AG04450 (cell line): ENCODE data around the gene GRB7. TPM values are rescaled to one million over a fixed set of nuclear protein-coding genes. Genes with fewer than 3 reads are reported as not detected.

Experiments
- CTCF ChIA-PET: fragments of 300-600, 350-600 bp; formaldehyde crosslinking; extraction: SDS; loops from one replicate; lab custom pipeline; 2022; ENCODE audit warnings: antibody characterized with exemption, inconsistent platforms; lab: Charles Lee
- POLR2A ChIA-PET: fragments of 350-600 bp; formaldehyde crosslinking; extraction: SDS; loops from one replicate; lab custom pipeline; 2021; ENCODE audit warnings: antibody characterized with exemption, inconsistent platforms; lab: Yijun Ruan, JAX
- DNase-seq: peaks from one replicate; pipeline ENCODE4 v3.0.0-alpha.2; 2011; ENCODE audit warnings: low read depth, low spot score
- H3K27ac ChIP-seq: one replicate; pipeline ENCODE4 v1.5.1; 2012; ENCODE audit warnings: low read depth, low read length, control low read depth
- H3K27me3 ChIP-seq: one replicate; pipeline ENCODE4 v1.6.0; 2012; ENCODE audit warnings: low read length; ENCODE audit not compliant: control insufficient read depth, insufficient read depth
- H3K4me3 ChIP-seq: 2 replicates; pipeline ENCODE4 v1.5.1; 2011; ENCODE audit warnings: mild to moderate bottlenecking, low read depth, low read length, control low read depth
- H3K9me3 ChIP-seq: 2 replicates; pipeline ENCODE4 v1.5.1; 2012; ENCODE audit warnings: low read length; ENCODE audit not compliant: control insufficient read depth, insufficient read depth
- CTCF ChIP-seq: IDR thresholded peaks from 2 replicates; pipeline ENCODE4 v1.5.1; 2011; ENCODE audit warnings: low read depth, low read length, control low read depth, inconsistent platforms
- polyA plus RNA-seq: library from polyadenylated mRNA; depleted of rRNA; stranded (reverse); fragments of >200 nt; gene quantifications from 2 replicates; pipeline ENCODE4 v1.2.3, GENCODE V29; 2011

GRB7 gene
- polyA plus RNA-seq, 1 experiment, result 0.05 TPM

DNA sequence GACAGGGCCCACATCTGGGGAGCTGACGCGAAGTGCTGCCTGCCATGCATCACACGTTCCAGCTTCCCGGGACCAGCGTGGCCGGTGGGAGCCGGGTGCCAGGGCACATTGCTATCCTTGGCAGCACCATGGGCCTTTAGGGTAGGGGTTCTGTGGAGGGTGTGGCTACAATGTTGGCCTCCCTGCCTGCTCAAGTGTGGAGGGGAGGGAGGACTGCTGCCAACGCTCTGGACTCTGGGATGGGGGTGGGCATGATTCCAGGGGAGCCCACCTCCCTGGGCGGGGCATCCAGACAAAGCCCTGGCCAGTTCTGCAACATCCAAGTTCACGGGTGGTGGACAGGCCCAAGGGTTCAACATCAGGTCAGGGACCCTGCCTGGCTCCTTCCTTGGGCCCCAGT lies 13.9 kb downstream of the GRB7 start:
- TF ChIP-seq CTCF, result no peak

GRCh38 chr17:39752241-39752881 lies 14.6 kb downstream of the GRB7 start:
- Histone ChIP-seq H3K27me3 (peaks cover 14% of the 10 kb centered on the region), H3K9me3 (no peaks in the 10 kb centered on the region), H3K27ac (no peak overlapping the region), H3K4me3 (no peak overlapping the region)
- TF ChIP-seq CTCF, result no peak
- ChIA-PET CTCF (interaction anchor here (0.8 to 1.9 kb wide), 3 partner anchors 118 to 130 kb away, joined by 3 to 14 read pairs (median 3); no protein-coding TSS in a partner anchor), POLR2A (interaction anchor here (0.6 kb wide), 1 partner anchor 24 kb away, joined by 11 read pairs; no protein-coding TSS in a partner anchor)
- no peak for DNase-seq

More for the DNA sequence above, 13.9 kb downstream of the GRB7 start:
- Histone ChIP-seq H3K4me3 (no peak overlapping the region), H3K27ac (no peak overlapping the region), H3K9me3 (no peaks in the 10 kb centered on the region), H3K27me3 (peaks cover 14% of the 10 kb centered on the region)
- ChIA-PET POLR2A (interaction anchor here (0.6 kb wide), 1 partner anchor 25 kb away, joined by 11 read pairs; no protein-coding TSS in a partner anchor), CTCF (interaction anchor here (0.8 to 1.9 kb wide), 2 partner anchors 128 to 130 kb away, joined by 3 to 14 read pairs; no protein-coding TSS in a partner anchor)
- DNase-seq, result no peak

- POLR2A ChIA-PET, result no interaction called here
- DNase-seq, result no peak
- Histone ChIP-seq H3K27ac (no peak overlapping the region), H3K9me3 (no peaks in the 10 kb centered on the region), H3K27me3 (peaks cover 14% of the 10 kb centered on the region), H3K4me3 (peak overlapping the region; percentile 72)
- TF ChIP-seq CTCF, result no peak
- CTCF ChIA-PET, result interaction anchor here (1.0 to 1.9 kb wide), 2 partner anchors 119 to 132 kb away, joined by 3 to 14 read pairs; no protein-coding TSS in a partner anchor
These were observed 15.9 kb downstream of the GRB7 start for GRCh38 chr17:39753514-39754160.

GRCh38 chr17:39754161-39754957 lies 16.6 kb downstream of the GRB7 start:
- Histone ChIP-seq H3K4me3 (peak overlapping the region; percentile 72), H3K27me3 (peaks cover 16% of the 10 kb centered on the region), H3K9me3 (no peaks in the 10 kb centered on the region), H3K27ac (no peak overlapping the region)
- DNase-seq, result peak; percentile 36
- CTCF ChIA-PET, result interaction anchor here (2.5 kb wide), 1 partner anchor 133 kb away, joined by 11 read pairs; no protein-coding TSS in a partner anchor
- peak; percentile 68 for TF ChIP-seq CTCF
- POLR2A ChIA-PET, result interaction anchor here (0.6 to 1.5 kb wide), 3 partner anchors 9 to 269 kb away, joined by 3 to 4 read pairs (median 4); partner anchors contain the start of gene PSMD3
